ENCODE measurements around the gene FNIP1. TPM values are rescaled to one million over a fixed set of nuclear protein-coding genes. Genes with fewer than 3 reads are reported as not detected.

Gene FNIP1
- total and polyA plus RNA-seq, 2 of the 13 experiments (the other 11 are each of a cell fraction or from before 2014, with no cell fraction given), result 10.9 to 29.3 TPM

- H3K79me2 ChIP-seq (ENCODE audit: insufficient read depth, low read length), result peaks cover 8% of the 10 kb centered on the region
- no peak for DNase-seq (ENCODE audit: low spot score)
- no peak overlapping the region for H3K27ac ChIP-seq (ENCODE audit: extremely low read length, insufficient read depth, low read length)
- ChIA-PET CTCF (ENCODE audit: low intra/inter-chr PET ratio, low total read pairs) (no interaction called here), POLR2A (interaction anchor here (1.0 to 1.8 kb wide), 3 partner anchors 30 to 158 kb away, joined by 4 to 5 read pairs (median 4); partner anchors contain the start of gene FNIP1)
- H4K20me1 ChIP-seq (ENCODE audit: insufficient read depth, low read length), result no peaks in the 10 kb centered on the region
- intact Hi-C loops (cut with micrococcal nuclease; ENCODE audit: unreplicated experiment) (loop anchor here (2.0 kb wide), 1 partner anchor 18 kb away; no protein-coding TSS in a partner anchor), in situ Hi-C loops (cut with HindIII; ENCODE audit: extremely low pct_ligation_motif_present, low pct_unique_long_range_greater_than_20kb) (no loop called here)
- no peak for FAIRE-seq
- peaks cover 10% of the 10 kb centered on the region for H3K4me1 ChIP-seq (ENCODE audit: insufficient read depth, low read length)
- no peaks in the 10 kb centered on the region; a peak in 1 of 5 replicates for H3K27me3 ChIP-seq (ENCODE audit: control insufficient read depth in 1 of 2, insufficient read depth in 2 of 2, low read length in 2 of 2)
- ATAC-seq, result no peak
- no peak overlapping the region for H3K4me2 ChIP-seq (ENCODE audit: low read depth, low read length)
- H2AFZ ChIP-seq (ENCODE audit: low read length), result no peak overlapping the region
- no peak overlapping the region for H3K4me3 ChIP-seq (replicated peaks in 1 of 3; ENCODE audit: insufficient read depth in 1 of 3, low read depth in 2 of 3, low read length in 3 of 3)
- no peak overlapping the region for H3K9ac ChIP-seq (ENCODE audit: insufficient read depth, low read depth, low read length)
- H3K9me3 ChIP-seq (ENCODE audit: low read length), result no peaks in the 10 kb centered on the region
- TF ChIP-seq TBL1XR1 (IDR thresholded peaks at IDR 0.05; ENCODE audit: borderline replicate concordance, low read length, partially characterized antibody) (no peak), ARNT (IDR thresholded peaks at IDR 0.05) (no peak), ZNF20 (CRISPR knock-in tag; IDR thresholded peaks at IDR 0.05) (no peak), ZNF549 (CRISPR knock-in tag; IDR thresholded peaks at IDR 0.05) (no peak), GATA4 (IDR thresholded peaks at IDR 0.05; ENCODE audit: borderline replicate concordance, low read depth) (no peak), ZBTB37 (CRISPR knock-in tag; IDR thresholded peaks at IDR 0.05) (no peak), LBX2 (CRISPR knock-in tag; IDR thresholded peaks at IDR 0.05; ENCODE audit: borderline replicate concordance) (no peak), POLR2AphosphoS5 (IDR thresholded peaks at IDR 0.05; ENCODE audit: low read depth, low read length) (no peak)
- TF ChIP-seq, protein P1, sequence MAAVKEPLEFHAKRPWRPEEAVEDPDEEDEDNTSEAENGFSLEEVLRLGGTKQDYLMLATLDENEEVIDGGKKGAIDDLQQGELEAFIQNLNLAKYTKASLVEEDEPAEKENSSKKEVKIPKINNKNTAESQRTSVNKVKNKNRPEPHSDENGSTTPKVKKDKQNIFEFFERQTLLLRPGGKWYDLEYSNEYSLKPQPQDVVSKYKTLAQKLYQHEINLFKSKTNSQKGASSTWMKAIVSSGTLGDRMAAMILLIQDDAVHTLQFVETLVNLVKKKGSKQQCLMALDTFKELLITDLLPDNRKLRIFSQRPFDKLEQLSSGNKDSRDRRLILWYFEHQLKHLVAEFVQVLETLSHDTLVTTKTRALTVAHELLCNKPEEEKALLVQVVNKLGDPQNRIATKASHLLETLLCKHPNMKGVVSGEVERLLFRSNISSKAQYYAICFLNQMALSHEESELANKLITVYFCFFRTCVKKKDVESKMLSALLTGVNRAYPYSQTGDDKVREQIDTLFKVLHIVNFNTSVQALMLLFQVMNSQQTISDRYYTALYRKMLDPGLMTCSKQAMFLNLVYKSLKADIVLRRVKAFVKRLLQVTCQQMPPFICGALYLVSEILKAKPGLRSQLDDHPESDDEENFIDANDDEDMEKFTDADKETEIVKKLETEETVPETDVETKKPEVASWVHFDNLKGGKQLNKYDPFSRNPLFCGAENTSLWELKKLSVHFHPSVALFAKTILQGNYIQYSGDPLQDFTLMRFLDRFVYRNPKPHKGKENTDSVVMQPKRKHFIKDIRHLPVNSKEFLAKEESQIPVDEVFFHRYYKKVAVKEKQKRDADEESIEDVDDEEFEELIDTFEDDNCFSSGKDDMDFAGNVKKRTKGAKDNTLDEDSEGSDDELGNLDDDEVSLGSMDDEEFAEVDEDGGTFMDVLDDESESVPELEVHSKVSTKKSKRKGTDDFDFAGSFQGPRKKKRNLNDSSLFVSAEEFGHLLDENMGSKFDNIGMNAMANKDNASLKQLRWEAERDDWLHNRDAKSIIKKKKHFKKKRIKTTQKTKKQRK (IDR thresholded peaks at IDR 0.05; ENCODE audit: low read length), result no peak
- H3K36me3 ChIP-seq (replicated peaks in 1 of 2; ENCODE audit: control insufficient read depth in 1 of 2, insufficient read depth in 2 of 2, low read length in 2 of 2), result peaks cover 0 to 5% of the 10 kb centered on the region in 2 experiments; a peak in 2 of 5 replicates
- no TSS peak for BruUV-seq (replicated peaks)
Measured at GRCh38 chr5:131639148-131639547, 157.7 kb downstream of the FNIP1 start.

Measured in HepG2 (cell line).